GM21786 (cell line): ENCODE measurements around the gene FGF22.

Experiments
- ATAC-seq: cut with Tn5 transposase; IDR thresholded peaks from one replicate; pipeline ENCODE4 v1.9.1; 2021; ENCODE audit not compliant: unreplicated experiment

FGF22 gene

GRCh38 chr19:641702-642101 is 2.0 kb downstream of the FGF22 start:
- ATAC-seq: no peak

GRCh38 chr19:642767-643727 is 3.4 kb downstream of the FGF22 start:
- no peak for ATAC-seq

GRCh38 chr19:643736-644135 is 4.1 kb downstream of the FGF22 start:
- no peak for ATAC-seq

GRCh38 chr19:644363-644762 is 4.7 kb downstream of the FGF22 start:
- no peak for ATAC-seq

- ATAC-seq: no peak
Measured at GRCh38 chr19:644789-645188, 5.1 kb downstream of the FGF22 start.

- ATAC-seq: no peak
Measured at GRCh38 chr19:645912-646778, 6.5 kb downstream of the FGF22 start.

GRCh38 chr19:646779-647565 is 7.3 kb downstream of the FGF22 start:
- ATAC-seq: no peak

GRCh38 chr19:647566-648284 is 8.0 kb downstream of the FGF22 start:
- ATAC-seq: no peak

GRCh38 chr19:648305-648704 is 8.6 kb downstream of the FGF22 start:
- no peak for ATAC-seq

GRCh38 chr19:648904-649801 is 9.5 kb downstream of the FGF22 start:
- ATAC-seq: no peak

GRCh38 chr19:650121-650520 is 10.4 kb downstream of the FGF22 start:
- ATAC-seq: no peak

GRCh38 chr19:651114-651818 is 11.6 kb downstream of the FGF22 start:
- ATAC-seq: no peak

GRCh38 chr19:651991-652390 is 12.3 kb downstream of the FGF22 start:
- no peak for ATAC-seq

- ATAC-seq: no peak
Measured at GRCh38 chr19:652467-653389, 13.0 kb downstream of the FGF22 start.

- ATAC-seq: no peak
Measured at GRCh38 chr19:653425-653824, 13.7 kb downstream of the FGF22 start.

- ATAC-seq: no peak
Measured at GRCh38 chr19:655691-656090, 16.0 kb downstream of the FGF22 start.

- ATAC-seq: no peak
Measured at GRCh38 chr19:656751-657559, 17.3 kb downstream of the FGF22 start.
